Muscle layer of duodenum (tissue), 2 donors: ENCODE measurements around the gene TGM1.

ENCODE experiments used
- H3K27ac ChIP-seq: one replicate; pipeline ENCODE4 v1.7.0; 2013; ENCODE audit warnings: mild to moderate bottlenecking, low read length
- H3K27me3 ChIP-seq: one replicate; pipeline ENCODE4 v1.7.0; 2013; ENCODE audit warnings: low read depth, mild to moderate bottlenecking, control low read depth, low read length
- H3K36me3 ChIP-seq, 2 donors: one replicate each; pipeline ENCODE4 v1.7.0; 2013; ENCODE audit warnings: low read length in 2 of 2, control low read depth in 1 of 2, mild to moderate bottlenecking in 1 of 2; ENCODE audit not compliant: insufficient read depth in 2 of 2, control insufficient read depth in 1 of 2
- H3K4me1 ChIP-seq, 2 donors: one replicate each; pipeline ENCODE4 v1.7.0; 2013; ENCODE audit warnings: low read length in 2 of 2, mild to moderate bottlenecking in 2 of 2, control low read depth in 1 of 2, moderate library complexity in 1 of 2; ENCODE audit not compliant: insufficient read depth in 2 of 2, control insufficient read depth in 1 of 2
- H3K4me3 ChIP-seq, 2 donors: one replicate each; pipeline ENCODE4 v1.7.0; 2013; ENCODE audit warnings: low read length in 2 of 2, low read depth in 1 of 2, mild to moderate bottlenecking in 1 of 2
- H3K9me3 ChIP-seq, 2 donors: one replicate each; pipeline ENCODE4 v1.7.0; 2013; ENCODE audit warnings: low read length in 2 of 2, control low read depth in 1 of 2, mild to moderate bottlenecking in 1 of 2; ENCODE audit not compliant: control insufficient read depth in 1 of 2
- donor health status: healthy.

The TGM1 gene

GRCh38 chr14:24268225-24268624, 5.2 kb upstream of the TGM1 start:
- Histone ChIP-seq H3K4me1 (peaks cover 4 to 10% of the 10 kb centered on the region in 2 donors), H3K27ac (no peak overlapping the region), H3K36me3 (peaks cover 28 to 38% of the 10 kb centered on the region in 2 donors), H3K27me3 (no peaks in the 10 kb centered on the region), H3K9me3 (no peaks in the 10 kb centered on the region), H3K4me3 (no peak overlapping the region)

DNA sequence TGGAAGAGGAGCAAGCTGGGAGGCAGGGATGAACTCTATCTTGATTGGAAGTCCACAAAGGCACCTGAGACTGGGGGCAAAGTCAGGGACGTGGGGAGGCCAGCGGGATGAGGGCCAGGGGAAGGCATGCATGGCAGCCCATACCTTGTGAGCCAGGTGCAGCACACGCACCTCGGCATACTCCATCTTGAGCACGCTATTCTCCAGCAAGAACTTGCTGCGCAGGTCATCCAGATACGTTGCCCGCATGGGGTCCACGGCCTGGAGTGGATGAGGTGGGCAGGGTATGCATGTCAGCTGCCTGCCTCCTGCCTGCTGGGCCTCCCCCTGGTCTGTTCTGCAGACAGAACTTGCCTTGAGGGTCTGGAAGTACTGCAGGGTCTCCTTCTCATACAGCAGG, 4.5 kb upstream of the TGM1 start:
- H3K27me3 ChIP-seq: no peaks in the 10 kb centered on the region
- H3K36me3 ChIP-seq: peaks cover 28 to 38% of the 10 kb centered on the region in 2 donors
- H3K27ac ChIP-seq: no peak overlapping the region
- H3K4me1 ChIP-seq: peaks cover 4 to 10% of the 10 kb centered on the region in 2 donors
- no peaks in the 10 kb centered on the region for H3K9me3 ChIP-seq
- H3K4me3 ChIP-seq: no peak overlapping the region

- Histone ChIP-seq H3K9me3 (no peaks in the 10 kb centered on the region), H3K27ac (no peak overlapping the region), H3K4me1 (peaks cover 0 to 5% of the 10 kb centered on the region in 2 donors), H3K36me3 (peaks cover 28 to 38% of the 10 kb centered on the region in 2 donors), H3K27me3 (no peaks in the 10 kb centered on the region), H3K4me3 (no peak overlapping the region)
Observed at GRCh38 chr14:24266344-24267244, 3.6 kb upstream of the TGM1 start.

- Histone ChIP-seq H3K4me3 (no peak overlapping the region), H3K27ac (no peak overlapping the region), H3K9me3 (no peaks in the 10 kb centered on the region), H3K27me3 (no peaks in the 10 kb centered on the region), H3K36me3 (peaks cover 25 to 33% of the 10 kb centered on the region in 2 donors), H3K4me1 (no peaks in the 10 kb centered on the region)
Observed at GRCh38 chr14:24264298-24264697, 1.3 kb upstream of the TGM1 start.

- Histone ChIP-seq H3K36me3 (peaks cover 20 to 29% of the 10 kb centered on the region in 2 donors), H3K4me3 (no peak overlapping the region), H3K4me1 (no peaks in the 10 kb centered on the region), H3K27ac (no peak overlapping the region), H3K9me3 (no peaks in the 10 kb centered on the region), H3K27me3 (no peaks in the 10 kb centered on the region)
Observed at GRCh38 chr14:24263848-24264247, 871 bp upstream of the TGM1 start.

DNA sequence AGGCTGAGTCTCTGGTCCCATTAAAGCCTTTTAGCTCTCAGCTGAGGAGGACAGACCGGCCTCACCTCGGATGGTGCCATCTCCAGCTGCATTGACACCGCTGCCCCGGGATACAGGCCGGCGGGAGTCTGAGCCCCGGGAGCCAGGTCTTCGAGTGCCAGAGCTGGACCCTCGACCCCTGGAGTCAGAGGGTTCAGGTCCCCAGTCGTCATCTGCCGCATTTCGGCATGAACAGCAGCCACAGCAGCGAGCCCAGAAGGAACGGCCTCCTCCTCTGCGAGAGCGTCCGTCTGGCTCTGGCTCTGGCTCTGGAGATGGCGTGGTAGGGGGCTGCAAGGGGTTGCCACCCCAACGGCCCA, 1.0 kb downstream of the TGM1 start:
- peaks cover 10 to 21% of the 10 kb centered on the region in 2 donors for H3K36me3 ChIP-seq
- no peak overlapping the region for H3K4me3 ChIP-seq
- H3K27ac ChIP-seq: no peak overlapping the region
- H3K27me3 ChIP-seq: no peaks in the 10 kb centered on the region
- no peaks in the 10 kb centered on the region for H3K9me3 ChIP-seq
- H3K4me1 ChIP-seq: no peaks in the 10 kb centered on the region

DNA sequence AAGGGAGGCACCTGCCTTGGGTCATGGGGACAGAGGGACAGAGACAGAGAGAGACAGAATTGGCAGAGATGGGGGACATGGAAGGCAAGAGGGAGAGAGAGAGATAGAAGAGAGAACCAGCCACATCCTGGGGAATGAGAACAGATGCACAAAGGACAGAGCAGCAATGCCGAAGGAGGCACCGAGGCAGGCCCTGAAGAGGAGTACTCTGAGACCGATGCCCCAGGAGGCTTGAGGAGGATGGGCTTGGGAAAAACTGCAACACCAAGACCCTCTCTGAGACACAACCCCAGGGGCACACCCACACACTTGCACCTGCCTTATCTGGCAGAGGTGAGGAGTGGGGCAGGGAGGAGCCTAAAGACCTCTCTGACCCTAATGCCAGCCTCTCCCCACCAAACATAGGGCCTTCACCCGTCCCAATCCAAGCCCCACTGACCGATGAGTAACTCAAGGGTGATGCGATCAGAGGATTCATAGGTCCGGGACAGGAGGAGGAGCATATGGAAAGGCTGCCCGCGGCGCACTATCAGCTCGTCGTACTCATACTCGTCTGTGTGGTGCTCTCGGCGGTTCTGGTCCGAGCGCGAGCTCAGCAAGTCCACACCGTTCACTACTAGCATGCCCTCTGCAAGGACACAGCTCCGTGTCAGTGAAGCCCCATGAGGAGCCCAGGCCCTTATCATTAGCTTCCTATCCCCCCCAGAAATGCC, 1.6 kb downstream of the TGM1 start:
- H3K9me3 ChIP-seq: no peaks in the 10 kb centered on the region
- H3K4me3 ChIP-seq: no peak overlapping the region
- H3K27me3 ChIP-seq: no peaks in the 10 kb centered on the region
- no peaks in the 10 kb centered on the region for H3K4me1 ChIP-seq
- peaks cover 5 to 16% of the 10 kb centered on the region in 2 donors for H3K36me3 ChIP-seq
- H3K27ac ChIP-seq: no peak overlapping the region

DNA sequence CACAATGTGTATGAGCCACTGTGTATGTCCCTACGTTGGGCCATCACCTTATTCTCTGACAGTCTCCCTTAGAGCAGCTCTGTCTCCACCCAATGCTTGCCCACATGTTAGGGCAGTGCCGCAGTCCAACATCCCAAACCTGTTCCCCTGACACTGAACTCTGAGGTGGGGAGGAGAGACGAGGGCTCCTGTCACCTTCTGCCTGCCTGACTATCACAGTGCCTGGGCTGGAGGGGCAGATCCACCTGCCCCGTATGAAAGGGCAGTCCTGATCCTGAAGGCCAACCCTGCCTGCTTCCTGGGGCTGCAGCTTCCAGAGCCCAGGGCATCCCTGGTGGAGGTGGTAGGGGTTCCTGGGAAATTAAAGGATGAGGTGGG, 2.2 kb downstream of the TGM1 start:
- Histone ChIP-seq H3K4me3 (no peak overlapping the region), H3K9me3 (no peaks in the 10 kb centered on the region), H3K36me3 (peaks cover 0 to 11% of the 10 kb centered on the region in 2 donors), H3K27ac (no peak overlapping the region), H3K4me1 (no peaks in the 10 kb centered on the region), H3K27me3 (no peaks in the 10 kb centered on the region)

DNA sequence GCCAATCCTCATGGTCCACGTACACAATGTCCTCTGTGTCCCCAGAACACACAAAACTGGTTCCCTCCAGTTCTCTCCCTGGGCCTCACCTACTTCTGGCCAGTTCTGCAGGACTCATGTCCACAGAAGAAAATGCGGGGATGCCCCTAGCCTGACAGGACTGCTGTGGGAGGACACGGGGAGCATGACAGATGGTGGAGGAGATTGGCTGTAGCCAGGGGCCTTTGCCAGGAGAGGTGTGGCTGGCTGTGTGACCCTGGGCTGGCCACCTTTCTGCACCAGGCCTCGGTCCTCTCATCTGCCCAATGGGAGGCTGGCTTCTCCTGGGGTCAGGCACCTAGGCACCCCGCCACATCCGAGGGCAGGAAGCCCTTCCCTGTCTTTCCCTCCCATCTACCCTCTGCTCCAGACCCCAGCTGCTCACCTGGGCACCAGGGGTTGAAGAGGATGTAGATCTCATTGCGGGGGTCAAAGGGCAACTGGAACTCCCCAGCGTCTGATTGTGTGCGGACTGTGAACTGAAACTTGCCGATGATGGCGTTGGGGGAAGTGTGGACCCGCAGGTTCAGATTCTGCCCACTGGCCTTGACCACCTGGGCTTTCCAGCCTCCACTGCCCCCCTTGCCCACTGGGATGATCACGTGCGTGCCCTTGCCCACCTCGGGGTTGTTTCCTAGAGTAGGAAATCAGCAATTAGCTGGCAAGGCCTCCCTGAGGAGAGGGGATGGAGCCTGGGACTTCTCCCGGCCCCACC, 2.8 kb downstream of the TGM1 start:
- H3K27ac ChIP-seq: no peak overlapping the region

DNA sequence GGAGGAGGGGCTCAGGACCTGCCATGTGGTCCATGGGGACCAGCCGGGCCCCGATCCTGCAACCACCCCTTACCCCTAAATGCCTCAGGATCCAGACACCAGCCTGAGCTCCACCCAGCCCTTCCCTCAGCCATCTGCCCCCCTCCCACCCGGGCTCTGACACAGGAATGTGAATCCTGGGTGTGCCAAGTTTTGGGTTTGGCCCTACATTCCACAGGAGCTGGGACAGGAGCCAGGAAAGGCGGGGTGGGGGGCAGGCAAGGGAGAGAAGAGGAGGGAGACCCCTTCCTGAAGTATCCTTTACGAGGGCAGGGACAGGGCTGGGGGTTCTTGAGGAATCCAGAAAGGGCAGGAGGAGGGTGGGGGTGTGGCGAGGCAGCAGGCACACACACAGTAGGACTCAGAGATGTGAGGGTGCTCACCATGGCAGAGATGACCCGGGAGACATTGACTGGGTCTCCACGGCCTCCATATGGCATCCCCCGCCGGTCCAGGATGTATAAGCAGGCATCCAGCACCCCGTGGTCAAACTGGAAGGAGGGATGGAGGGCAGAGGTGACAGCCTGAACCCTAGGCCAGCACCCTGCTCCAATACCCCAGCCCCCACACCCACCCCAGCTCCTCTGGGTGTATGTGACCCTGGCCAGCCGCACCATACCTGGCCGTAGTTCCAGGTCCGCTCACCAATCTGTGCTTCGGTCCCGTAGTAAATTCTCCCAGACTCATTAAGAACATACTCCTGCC, 3.5 kb downstream of the TGM1 start:
- Histone ChIP-seq H3K9me3 (no peaks in the 10 kb centered on the region), H3K27me3 (no peaks in the 10 kb centered on the region), H3K27ac (no peak overlapping the region), H3K4me3 (no peak overlapping the region), H3K4me1 (no peaks in the 10 kb centered on the region), H3K36me3 (peaks cover 0 to 7% of the 10 kb centered on the region in 2 donors)

More for the DNA sequence above, 2.8 kb downstream of the TGM1 start:
- H3K36me3 ChIP-seq: peaks cover 0 to 9% of the 10 kb centered on the region in 2 donors
- H3K9me3 ChIP-seq: no peaks in the 10 kb centered on the region
- no peak overlapping the region for H3K4me3 ChIP-seq
- H3K4me1 ChIP-seq: no peaks in the 10 kb centered on the region
- H3K27me3 ChIP-seq: no peaks in the 10 kb centered on the region
